Right lobe of liver (tissue), 4 donors: ENCODE results near the gene NCKAP5.

Experiments used
- POLR2A ChIP-seq: fragments of 450-650 bp; IDR thresholded peaks from one replicate; pipeline ENCODE4 v1.6.1; 2017; ENCODE audit warnings: antibody characterized with exemption, mild to moderate bottlenecking
- TF ChIP-seq, protein P1 (sequence below), 4 donors: fragments of 200-600 bp in 3 of 4; fragments of 450-650 bp in 1 of 4; IDR thresholded peaks; one replicate each; pipeline versions ENCODE4 v1.5.1 to v1.8.0; 2016 to 2022; ENCODE audit warnings: antibody characterized with exemption in 4 of 4, mild to moderate bottlenecking in 2 of 4
- donor health status: DM: no; HTN: no; CAD: no.
- donor health status: DM: no; HTN: no; CAD: no.
- donor health status: DM: no; HTN: yes; CAD: no.

DNA sequence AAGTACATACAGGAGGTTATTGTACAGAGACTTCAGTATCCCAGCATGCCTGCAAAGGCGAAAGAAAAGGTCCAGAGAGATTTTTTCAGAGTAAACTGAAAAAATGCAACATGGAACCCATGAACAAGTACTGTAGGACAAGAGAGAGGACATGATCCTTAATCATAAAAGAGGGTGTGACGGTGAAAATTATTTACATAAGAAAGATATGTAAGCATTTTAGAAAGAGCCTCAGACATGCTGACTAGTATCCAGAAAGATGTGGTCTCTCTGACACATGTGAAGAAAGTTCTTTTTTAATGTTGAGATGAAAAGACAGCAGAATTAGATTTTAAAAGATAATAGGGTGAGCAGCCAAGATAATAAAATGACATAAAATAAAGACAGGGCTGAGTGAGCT, 262.0 kb downstream of the NCKAP5 start:
- TF ChIP-seq POLR2A = no peak
- TF ChIP-seq, protein P1, sequence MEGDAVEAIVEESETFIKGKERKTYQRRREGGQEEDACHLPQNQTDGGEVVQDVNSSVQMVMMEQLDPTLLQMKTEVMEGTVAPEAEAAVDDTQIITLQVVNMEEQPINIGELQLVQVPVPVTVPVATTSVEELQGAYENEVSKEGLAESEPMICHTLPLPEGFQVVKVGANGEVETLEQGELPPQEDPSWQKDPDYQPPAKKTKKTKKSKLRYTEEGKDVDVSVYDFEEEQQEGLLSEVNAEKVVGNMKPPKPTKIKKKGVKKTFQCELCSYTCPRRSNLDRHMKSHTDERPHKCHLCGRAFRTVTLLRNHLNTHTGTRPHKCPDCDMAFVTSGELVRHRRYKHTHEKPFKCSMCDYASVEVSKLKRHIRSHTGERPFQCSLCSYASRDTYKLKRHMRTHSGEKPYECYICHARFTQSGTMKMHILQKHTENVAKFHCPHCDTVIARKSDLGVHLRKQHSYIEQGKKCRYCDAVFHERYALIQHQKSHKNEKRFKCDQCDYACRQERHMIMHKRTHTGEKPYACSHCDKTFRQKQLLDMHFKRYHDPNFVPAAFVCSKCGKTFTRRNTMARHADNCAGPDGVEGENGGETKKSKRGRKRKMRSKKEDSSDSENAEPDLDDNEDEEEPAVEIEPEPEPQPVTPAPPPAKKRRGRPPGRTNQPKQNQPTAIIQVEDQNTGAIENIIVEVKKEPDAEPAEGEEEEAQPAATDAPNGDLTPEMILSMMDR (IDR thresholded peaks at IDR 0.05) = no peak
